Endometrial microvascular endothelial cells (primary cell): Measurements from ENCODE around the gene UBA5. TPM values are rescaled to one million over a fixed set of nuclear protein-coding genes. Genes with fewer than 3 reads are reported as not detected.

Source experiments
- in situ Hi-C: cut with HindIII; loops from 2 replicates; pipeline ENCODE4 v1.10.0; 2017; ENCODE audit warnings: low sequenced_read_pairs, low pct_unique_long_range_greater_than_20kb; ENCODE audit errors: inconsistent ontology term
- total RNA-seq: library from RNA; depleted of rRNA; stranded (reverse); fragments of >200 nt; gene quantifications from one replicate; pipeline ENCODE4 v1.2.3, GENCODE V29; 2015; ENCODE audit errors: inconsistent ontology term

The UBA5 gene
- total RNA-seq, 1 donor from 2014 or later, result 26.1 TPM

DNA sequence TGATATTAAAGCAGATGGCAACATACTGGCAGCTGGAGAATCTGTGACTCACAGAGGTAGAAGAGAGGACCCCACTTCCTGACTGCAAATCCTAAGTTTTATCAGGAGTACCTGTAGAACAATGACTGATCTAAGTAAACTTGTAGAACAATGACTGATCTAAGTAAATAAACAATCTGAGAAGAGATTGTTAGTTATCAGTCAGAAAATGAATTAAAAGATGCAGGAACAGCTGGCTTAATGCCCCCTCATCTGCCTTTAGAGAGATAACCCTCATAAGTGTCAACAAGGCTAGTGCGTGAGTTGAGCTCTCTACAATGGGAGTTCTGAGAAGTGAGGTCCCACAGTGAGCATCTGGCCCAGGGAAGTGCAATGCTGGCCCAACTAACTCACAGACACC is 15.1 kb upstream of the UBA5 start:
- in situ Hi-C loops, result loop anchor here (25.0 kb wide), 1 partner anchor 108 kb away; no protein-coding TSS in a partner anchor

GRCh38 chr3:132650153-132650552 is 10.0 kb upstream of the UBA5 start:
- in situ Hi-C loops, result no loop called here

GRCh38 chr3:132652640-132653270 is 7.4 kb upstream of the UBA5 start:
- in situ Hi-C loops, result no loop called here

GRCh38 chr3:132654190-132654589 is 5.9 kb upstream of the UBA5 start:
- in situ Hi-C loops, result no loop called here

DNA sequence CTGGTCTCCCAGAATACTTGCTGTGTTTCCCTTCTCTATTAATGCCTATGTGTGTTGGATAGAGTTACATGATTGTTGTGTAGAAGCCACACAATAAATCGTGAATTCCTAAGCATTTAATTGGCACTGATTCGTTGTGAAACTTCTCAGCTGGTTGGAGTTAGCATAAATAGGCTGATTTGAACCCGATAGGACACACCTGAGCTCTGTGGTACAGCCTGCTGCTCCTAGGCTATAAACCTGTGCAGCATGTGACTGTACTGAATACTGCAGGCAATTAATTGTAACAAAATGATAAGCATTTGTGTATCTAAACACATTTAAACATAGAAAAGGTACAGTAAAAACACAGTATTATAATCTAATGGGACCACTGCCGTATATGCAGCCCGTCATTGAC is 5.4 kb upstream of the UBA5 start:
- in situ Hi-C loops, result no loop called here

- in situ Hi-C loops, result no loop called here
Observed at GRCh38 chr3:132655471-132655870, 4.7 kb upstream of the UBA5 start.

DNA sequence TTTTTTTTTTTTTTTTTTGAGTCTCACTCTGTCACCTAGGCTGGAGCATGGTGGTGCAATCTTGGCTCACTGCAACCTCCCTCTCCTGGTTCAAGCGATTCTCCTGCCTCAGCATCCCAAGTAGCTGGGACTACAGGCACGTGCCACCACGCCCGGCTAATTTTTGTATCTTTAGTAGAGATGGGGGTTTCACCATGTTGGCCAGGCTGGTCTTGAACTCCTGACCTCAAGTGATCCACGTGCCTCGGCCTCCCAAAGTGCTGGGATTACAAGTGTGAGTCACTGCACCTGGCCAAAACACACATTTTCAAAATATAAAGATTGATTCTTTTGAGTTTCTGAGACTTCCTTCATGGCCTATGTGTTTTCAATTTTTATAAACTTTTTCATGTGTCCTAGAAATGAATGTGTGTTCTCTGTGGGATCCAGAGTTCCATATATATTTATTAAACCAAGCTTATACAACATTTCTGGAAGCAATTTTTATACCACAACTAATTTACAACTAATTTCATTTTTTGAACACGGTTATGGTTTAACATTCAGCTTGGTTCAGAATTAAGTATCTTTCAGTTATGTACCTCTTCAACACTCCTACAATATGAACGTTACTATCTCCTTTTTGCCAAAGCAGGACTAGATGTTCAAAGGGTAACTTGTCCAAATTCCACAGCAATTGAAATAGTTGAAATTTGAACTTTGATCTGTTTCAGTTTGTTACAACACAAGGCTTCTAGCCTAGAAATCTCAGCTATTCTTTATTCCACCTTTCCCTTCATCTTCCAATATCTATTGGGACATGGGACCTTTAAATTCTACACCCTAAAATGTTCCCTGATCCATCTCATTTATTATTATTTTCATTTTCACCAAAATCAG is 2.0 kb upstream of the UBA5 start:
- in situ Hi-C loops, result no loop called here

GRCh38 chr3:132659000-132659364 is 1.1 kb upstream of the UBA5 start:
- in situ Hi-C loops, result no loop called here

GRCh38 chr3:132659365-132660051 is 621 bp upstream of the UBA5 start, which contains the start of gene ACAD11:
Gene ACAD11 (minus strand): TSS chr3:132659809. CDS start chr3:132659751, 58 bp downstream.
- in situ Hi-C loops, result no loop called here

DNA sequence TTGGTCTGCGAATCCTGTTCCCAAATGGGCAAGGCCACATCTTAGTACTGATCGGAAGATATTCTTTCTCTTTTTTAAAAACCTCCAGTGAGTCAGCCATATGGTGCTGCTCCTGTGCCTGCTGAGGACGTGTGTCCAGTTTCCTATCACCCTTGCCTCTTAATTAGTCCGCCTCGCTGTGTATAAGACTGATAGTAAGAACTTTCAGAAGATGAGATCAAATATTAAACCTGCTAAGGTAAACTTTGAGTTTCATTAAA is 612 bp downstream of the UBA5 start:
- in situ Hi-C loops, result no loop called here

GRCh38 chr3:132661101-132661500 is 972 bp downstream of the UBA5 start:
- in situ Hi-C loops, result no loop called here

DNA sequence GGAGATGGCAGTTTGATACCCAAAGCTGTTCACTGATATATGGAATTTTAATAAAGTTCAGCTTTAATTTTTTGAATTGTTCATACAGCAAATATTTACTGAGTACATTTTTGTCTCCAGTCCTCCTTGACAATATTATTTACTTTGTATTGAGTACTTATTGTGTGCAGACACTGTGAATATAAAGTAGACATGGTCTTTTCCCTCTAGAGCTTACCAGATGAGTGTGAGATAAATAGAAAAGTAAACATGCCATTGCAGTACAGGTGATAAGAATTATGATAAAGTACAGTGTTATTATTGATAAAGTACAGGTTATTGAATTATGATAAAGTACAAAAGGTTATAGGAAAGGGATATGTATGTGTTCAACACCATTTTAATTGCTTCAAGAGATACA is 2.1 kb downstream of the UBA5 start:
- in situ Hi-C loops, result no loop called here

DNA sequence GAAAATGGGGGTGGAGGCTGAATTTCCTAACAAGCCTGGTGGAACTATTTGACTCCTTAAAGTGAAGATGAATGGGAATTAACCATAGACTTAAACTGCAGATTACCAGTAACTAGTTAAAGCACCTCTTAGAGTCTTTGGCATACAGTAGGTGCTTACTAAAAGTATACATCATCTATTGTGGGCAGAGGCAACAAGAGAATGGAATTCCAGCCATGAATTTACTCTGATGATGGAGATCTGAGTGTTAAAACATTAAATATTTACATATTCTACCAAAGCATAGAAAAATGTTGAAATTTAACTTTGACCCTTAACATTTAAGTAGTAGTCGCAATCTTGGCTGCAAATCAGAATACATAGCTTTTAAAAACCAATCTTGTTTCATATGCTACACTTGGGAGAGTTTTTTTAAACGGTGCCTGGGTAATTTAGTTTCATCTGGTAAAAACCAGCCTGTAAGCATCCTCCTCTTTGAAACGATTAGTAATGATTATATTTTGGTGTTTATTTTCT is 5.2 kb downstream of the UBA5 start:
- in situ Hi-C loops, result no loop called here

GRCh38 chr3:132669256-132669777 is 9.2 kb downstream of the UBA5 start:
- in situ Hi-C loops, result no loop called here

DNA sequence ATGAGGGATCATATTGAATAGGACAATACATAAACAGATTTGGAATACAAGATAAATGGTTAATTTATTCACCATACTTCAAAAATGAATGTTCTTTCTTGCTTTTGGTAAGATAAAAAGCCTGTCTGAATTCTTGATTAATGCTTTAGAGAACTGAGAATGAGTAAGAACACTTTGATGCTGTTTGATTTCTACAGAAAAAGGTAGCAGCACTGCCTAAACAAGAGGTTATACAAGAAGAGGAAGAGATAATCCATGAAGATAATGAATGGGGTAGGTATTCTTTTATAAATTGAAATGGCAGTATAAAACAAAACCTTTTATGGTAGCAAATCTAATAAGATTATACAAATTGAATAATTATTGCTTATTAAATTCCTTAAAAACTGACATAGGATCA is 15.3 kb downstream of the UBA5 start:
- in situ Hi-C loops, result no loop called here

DNA sequence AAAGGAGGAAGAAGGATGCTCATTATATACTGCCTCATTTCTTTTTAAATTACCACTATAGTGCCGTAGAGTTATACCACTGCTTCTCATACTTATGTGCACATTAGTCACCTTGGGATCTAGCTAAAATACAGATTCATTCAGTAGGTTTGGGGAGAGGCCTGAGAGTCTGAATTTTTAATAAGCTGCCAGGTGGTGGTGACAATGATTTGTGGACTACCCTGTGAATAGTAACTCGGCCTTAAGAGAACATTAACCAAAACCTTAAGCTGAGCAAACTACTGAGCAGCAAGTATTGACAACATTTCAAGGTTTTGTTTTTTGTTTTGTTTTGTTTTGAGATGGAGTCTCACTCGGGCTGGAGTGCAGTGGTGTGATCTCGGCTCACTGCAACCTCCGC is 19.8 kb downstream of the UBA5 start:
- in situ Hi-C loops, result no loop called here

- in situ Hi-C loops, result no loop called here
Observed at GRCh38 chr3:132681421-132681820, 21.3 kb downstream of the UBA5 start.

- in situ Hi-C loops, result no loop called here
Observed at GRCh38 chr3:132682201-132682600, 22.1 kb downstream of the UBA5 start.

DNA sequence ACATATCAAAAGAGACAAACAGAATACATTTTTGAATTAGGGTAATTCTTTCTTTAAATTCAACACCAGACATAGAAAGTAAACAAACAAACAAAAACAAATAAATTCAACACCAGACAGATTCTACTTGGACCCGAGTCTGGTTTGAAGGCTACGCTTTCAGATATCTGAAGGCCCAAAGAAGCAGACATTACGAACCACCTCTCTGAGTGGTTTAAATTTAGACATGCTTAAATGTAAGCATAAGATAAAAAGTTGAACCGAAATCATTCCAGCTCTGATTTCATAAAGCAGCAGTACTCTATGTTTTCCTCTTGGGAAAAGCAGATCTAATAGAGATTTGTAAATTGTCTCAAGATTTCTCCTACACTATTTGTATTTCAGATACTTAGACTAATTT is 29.9 kb downstream of the UBA5 start:
- in situ Hi-C loops, result no loop called here

DNA sequence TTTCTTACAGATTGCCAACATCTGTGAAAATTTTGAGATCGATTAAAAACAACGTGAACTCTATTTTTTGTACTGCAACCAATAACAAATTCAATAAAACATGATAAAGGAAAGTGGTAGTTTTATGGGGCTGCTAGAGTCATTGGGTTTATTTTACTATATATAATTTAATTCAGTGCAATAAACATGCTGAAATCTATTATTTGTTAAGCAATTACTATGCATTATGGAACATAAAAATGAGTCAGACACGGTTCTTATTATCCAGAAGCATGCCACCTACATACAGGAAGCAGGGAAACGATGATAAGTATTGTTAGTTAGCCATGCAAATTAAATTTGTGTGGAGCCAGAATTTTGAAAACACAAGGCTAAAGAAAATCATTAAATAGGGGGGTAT is 34.9 kb downstream of the UBA5 start:
- in situ Hi-C loops, result no loop called here
